A673 (cell line): ENCODE results near the gene TXNRD2.

ENCODE experiments used
- CTCF ChIP-seq: fragments of 300-800, 200-600 bp; sonication (generic); conservative IDR thresholded peaks from 2 replicates; pipeline ENCODE4 v1.5.1; 2017; ENCODE audit warnings: low read depth, mild to moderate bottlenecking, antibody characterized with exemption, low read length, moderate library complexity, mixed read lengths
- EZH2 ChIP-seq: fragments of 200-600 bp; sonication (generic); IDR thresholded peaks from 2 replicates; pipeline ENCODE4 v1.6.1; 2017; ENCODE audit warnings: borderline replicate concordance, low read depth, mild to moderate bottlenecking, mixed read lengths, antibody characterized with exemption, low read length; ENCODE audit not compliant: poor library complexity, severe bottlenecking

GRCh38 chr22:19904174-19904856, 37.3 kb downstream of the TXNRD2 start:
- TF ChIP-seq CTCF: no peak
- TF ChIP-seq EZH2: no peak
